GM19193 (cell line): ENCODE measurements around the gene SH3D19.

Source experiments
- POLR2A ChIP-seq: IDR thresholded peaks from 4 replicates; pipeline ENCODE4 v1.6.1; 2011; ENCODE audit not compliant: insufficient read depth, insufficient read length; ENCODE audit errors: extremely low read depth

The SH3D19 gene

DNA sequence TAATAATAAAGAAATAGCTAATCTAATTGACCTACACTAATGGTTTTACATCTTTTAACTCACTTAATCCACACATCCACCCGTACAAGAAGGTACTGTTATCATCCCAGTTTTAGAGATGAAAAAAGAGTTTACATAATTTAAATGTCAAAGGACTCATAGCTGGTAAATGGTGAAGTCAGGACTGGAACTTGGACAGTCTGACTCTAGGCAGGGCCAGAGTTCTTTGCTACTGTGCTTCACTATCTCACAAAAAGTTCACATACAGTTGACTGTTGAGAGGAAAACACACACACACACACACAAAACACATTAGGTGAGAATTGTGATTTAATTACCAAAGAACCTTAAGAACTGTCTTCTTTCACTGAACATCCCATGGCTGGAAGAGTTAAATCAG is 119.7 kb downstream of the SH3D19 start:
- no peak for TF ChIP-seq POLR2A

DNA sequence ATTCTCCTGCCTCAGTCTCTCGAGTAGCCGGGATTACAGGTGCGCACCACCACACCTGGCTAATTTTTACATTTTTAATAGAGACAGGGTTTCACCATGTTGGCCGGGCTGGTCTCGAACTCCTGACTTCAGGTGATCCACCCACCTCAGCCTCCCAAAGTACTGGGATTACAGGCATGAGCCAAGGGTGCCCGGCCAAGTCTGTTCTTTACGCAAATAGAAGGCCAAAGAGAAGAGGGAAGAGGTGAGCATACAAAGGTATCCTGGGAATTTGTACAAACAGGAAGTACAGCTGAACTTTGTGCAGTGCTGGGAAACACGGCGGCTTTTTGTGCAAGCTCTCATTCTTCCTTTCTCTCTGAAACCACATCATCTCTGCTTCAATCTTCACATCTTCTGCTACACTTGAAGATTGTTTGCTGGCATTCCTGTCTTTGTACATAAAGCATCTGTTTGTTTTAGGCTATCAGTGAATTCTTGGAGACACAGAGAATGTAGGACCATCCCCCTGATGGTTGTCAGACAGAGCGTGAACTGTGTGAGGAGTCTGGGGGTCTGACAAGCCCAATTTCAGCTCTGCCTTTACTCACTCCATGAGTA is 120.4 kb downstream of the SH3D19 start:
- TF ChIP-seq POLR2A, result no peak

DNA sequence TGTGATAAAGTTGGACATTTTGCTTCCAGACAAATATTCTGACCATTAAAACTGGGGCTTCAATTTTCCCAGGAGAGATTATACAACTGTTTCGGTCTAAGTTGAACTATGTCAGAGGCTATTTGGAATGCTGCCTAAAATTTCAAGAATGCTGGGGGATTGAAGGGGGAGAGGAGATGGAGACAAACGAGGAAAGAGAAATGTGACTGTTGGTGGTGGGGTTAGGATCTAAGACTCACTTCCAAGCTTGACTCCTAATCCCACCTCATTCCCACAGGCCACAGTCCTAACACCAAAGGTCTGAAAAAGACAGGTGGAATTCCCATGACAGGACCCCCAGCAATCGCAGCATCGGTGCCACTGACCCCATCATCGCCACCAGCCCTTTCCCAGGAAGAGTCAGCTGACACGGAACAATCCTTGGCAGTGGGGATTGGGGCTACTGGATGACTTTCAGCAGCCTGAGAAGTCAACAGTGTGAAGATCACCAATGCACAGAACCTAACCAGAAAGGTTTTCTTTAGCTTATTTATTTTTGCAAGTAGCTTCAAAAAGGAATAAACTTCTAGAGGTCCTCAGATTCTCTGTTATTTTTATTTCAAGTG is 122.5 kb downstream of the SH3D19 start:
- no peak for TF ChIP-seq POLR2A

DNA sequence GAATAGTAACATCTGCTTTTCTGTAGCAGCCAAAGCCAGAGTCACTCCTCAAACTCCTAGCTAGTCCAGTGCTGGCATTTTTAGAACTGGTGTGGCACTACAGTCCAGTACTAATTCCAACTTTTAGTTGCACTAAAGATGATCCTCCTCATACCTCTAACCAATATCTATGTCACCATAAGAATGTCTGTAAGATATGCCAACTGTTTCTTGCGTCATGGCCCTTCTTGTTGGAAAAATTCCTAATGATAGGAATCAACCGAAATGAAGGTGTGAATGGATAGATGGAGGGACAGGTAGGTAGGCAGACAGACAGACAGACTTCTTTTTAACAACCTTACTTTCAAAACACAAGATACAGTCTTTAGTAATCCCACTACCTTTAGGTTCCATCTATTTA is 123.0 kb downstream of the SH3D19 start:
- TF ChIP-seq POLR2A, result no peak

DNA sequence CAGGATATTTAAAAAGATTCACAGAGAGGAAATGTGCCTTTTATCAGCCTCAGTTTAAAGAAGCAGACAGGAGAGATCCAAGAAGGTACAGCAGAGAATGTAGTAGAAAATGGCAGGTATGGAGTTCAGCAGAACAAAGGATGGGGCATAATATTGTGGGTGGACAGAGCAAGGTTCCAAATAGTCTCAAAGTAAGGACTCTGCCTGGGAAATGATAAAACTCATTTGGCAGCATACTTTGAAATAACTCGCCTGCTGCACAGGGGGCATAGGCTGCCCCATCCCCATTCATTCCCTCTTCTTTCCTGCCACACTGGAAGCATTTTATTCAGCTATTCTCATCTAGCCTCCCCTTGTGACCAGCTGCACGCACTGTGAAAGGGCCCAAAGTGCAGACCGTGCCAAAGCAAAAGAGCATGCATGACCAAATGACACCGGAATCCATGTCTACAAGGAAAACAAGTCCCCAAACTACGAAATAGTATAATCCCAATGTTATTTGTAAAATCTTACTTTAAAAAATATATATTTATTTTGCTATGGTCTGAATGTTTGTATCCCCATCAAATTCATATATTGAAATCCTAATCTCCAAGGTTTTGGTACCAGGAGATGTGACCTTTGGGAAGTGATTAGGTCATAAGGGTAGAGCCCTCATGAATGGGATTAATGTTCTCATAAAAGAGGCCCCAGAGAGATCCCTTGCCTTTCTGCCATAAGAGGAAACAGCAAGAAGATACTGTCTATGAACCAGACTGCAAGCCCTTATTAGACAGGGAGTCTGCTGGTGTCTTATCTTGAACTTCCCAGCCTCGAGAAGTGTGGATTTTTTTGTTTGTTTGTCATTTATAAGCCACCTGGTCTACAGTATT is 125.8 kb downstream of the SH3D19 start:
- no peak for TF ChIP-seq POLR2A

DNA sequence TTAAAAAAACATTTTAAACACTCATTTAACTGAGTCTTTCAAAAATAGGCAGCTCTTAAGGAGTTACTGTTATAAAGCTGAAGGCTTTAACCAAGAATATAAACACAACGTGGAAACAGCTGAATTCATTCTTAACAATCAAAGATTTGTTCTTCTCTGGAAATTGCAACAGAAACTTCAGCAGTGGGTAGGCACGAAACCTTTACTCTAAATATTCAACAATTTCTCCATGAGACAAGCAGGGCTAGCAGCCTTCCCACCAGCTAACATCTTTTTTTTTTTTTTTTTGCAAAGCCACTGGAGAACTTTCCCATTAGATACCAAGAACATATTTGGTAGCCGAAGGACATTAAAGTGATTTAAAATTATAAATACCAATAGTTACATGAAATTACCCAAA is 126.7 kb downstream of the SH3D19 start:
- no peak for TF ChIP-seq POLR2A

DNA sequence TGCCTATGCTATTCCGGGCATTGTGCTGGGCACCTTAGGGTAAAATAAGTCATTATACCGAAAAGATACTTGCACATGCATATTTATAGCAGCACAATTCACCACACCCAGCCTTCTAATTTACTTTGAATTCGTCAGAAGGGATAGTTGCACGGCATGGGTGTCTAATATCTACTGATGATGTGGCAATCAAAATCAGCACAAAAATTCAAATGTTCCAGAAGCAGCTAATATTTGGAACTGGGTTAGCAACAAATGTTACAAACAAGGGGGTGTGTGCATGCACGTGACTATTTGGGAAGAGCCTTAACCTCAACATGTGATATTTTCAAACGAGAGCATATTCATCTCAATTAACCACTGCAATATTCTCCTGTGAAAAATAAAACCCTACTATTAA is 128.2 kb downstream of the SH3D19 start:
- no peak for TF ChIP-seq POLR2A

DNA sequence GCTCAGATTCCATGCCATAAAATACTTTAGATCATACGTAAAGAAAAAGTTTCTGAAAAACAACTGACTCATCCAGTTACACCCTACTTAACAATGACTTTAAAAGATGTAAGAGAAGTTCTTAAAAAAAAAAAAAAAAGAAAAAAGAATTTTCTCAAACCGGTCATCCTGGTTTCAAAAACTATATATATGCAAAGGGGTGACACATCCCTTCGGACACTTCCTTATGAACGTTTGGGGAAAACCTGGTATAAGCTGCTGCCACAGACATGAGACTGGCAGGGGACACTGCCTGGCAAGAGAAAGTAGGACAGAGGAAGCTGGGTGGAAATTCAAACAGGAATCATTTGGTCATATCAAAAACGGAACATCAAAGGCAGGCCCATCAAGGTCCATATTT is 129.6 kb downstream of the SH3D19 start:
- TF ChIP-seq POLR2A, result no peak

DNA sequence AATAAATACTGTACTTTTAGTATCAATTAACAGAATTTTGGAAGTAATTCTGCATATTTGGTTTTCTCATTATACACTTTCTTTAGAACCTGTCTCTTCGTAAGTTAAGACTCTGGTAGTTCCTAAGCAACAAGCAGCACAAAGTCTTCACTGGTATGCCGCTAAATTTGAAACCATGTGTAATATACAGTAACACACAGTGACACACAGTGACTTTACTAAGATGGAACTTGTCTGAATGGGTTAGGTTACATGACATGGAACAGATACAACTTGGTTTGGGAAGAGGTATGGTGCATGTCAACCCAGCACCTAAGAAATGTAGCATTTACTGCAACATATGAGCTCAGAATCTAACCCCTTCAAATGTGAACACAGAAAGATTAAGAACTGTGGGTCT is 132.0 kb downstream of the SH3D19 start:
- TF ChIP-seq POLR2A, result no peak

DNA sequence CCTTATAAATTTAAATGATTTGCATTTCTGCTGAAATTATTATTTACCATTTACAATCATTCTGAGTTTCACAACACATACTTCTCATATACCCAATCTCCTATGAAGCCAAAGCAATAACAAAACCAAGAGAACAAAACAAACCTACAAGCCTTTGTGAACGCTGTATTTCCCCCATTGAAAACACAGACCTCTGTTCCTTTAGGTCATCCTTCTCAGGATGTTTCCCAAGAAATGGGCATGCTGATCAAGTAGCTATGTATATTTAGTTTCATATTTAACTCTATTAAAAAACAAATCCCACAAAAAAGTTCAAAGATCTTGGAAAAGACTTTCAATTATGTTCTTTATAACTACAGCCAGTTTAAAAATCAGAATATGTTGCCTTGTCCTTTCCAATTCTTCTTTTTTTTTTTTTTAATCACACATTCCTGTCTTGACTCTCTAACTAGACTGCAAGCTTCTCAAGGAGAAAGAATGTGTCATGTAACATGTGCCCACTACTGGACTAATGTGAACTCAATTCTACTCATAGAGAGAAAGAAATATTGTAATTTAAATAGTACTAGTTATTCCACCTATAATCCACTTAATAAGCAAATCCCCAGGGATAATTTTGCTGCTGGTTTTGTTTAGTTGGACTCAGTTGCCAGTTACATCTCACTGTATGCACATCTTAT is 132.7 kb downstream of the SH3D19 start:
- no peak for TF ChIP-seq POLR2A

DNA sequence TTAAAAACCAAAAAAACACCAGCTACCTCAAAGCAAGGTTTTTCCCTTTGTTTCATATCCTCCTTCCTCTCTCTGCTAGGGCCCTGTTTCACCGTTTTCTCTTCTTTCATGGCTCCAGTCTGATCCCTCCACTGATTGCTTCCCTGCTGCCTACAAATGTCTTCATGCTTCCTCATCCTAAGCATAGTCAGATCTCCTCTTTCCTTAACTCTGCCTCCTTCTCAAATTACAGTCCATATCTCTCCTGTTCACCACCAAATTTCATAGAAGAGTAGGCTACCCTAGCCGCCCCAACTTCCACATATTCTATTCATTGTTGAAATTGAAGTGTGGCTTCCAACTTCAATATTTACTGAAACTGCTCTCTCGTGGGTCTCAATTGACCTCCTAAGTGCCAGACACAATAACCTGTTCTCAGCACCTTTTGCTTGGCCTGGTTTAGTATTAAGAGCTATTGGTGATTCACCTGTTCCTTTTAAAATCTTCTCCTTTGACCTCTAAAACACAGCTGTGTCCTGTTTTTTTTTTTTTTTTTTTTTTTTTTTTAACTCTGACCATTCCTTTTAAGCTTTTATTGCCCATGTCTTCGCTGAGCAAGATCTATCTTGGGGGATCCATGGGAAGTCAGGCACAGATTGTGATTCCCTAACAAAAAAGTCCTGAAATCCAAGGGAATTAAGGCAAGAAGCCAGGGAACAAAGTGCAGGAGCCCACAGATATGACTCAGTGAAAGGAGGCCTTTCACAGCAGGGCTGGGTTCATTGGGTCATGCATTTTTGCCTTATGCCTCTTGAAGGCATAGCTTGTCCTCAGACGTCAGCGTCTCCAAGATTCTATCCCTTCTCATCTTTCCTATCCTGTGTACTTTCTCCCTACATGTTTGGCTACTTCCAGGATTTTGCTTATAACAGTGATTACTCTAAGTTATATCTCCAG is 140.6 kb downstream of the SH3D19 start:
- TF ChIP-seq POLR2A, result no peak

DNA sequence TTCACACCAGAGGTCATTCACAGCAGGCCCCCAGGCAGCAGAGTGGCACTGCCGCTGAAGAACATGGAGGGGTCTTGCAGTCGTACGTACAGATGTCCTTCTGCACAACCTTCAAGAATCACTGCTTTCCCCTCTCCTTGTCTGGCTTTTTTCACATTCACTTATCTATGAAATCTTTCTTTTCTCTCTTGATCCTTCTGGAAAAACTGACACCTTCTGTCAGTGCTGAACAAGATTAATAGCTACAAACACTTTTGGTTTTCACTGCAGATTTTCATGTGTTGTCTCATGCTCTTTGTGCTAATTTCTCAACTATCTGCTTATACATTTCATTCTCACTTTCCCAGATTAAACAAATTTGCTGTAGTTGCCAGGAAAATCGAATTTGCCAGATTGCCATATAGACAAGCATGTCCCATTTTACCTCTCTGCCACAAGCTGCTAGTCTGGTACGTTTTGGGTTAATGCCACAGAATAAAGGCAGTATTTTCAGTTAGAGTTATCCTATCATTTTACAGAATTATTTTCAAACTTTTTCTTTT is 142.9 kb downstream of the SH3D19 start:
- TF ChIP-seq POLR2A, result no peak

DNA sequence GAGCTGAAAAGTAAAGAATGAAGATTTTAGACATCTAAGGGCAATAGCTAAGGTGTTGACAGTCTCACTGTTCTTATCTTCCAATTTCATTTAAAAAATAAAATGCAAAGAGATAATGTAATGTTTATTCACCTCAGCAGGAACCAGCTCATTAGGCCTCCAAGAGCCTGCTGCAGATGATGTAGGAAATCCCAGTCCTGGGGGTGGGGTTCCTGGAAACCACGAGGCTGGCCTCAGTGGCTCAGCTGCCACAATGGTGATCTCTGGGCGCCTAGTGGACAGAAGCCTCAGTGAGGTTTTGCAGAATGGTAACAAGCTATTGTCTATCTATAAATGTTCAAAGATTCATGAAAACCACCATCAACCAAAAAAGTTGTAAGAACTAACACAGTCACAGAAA is 148.7 kb downstream of the SH3D19 start:
- TF ChIP-seq POLR2A, result no peak
